HepG2 (cell line): ENCODE measurements around the gene ZNF341. TPM values are rescaled to one million over a fixed set of nuclear protein-coding genes. Genes with fewer than 3 reads are reported as not detected.

Experiments
- ATAC-seq: fragments of 200-7000 bp; cut with Tn5 transposase; 3 replicates; pipeline ENCODE4 v1.9.1; 2020; ENCODE audit warnings: mild to moderate bottlenecking, moderate library complexity
- BruUV-seq: library from RNA; stranded (reverse); fragments of 400-500 nt; replicated peaks from 2 replicates; lab custom pipeline; 2021; lab: Mats Ljungman, UMichigan
- CTCF ChIA-PET: fragments of 300-600 bp; formaldehyde crosslinking; extraction: SDS; loops from one replicate; lab custom pipeline; 2021; ENCODE audit warnings: low total read pairs, inconsistent platforms, low intra/inter-chr PET ratio; lab: Yijun Ruan, JAX
- POLR2A ChIA-PET: fragments of 350-600 bp; sonication (Branson Sonifier 250); formaldehyde crosslinking; loops from one replicate; lab custom pipeline; 2020; ENCODE audit warnings: antibody characterized with exemption, inconsistent platforms; lab: Yijun Ruan, JAX
- DNase-seq: peaks from one replicate; pipeline ENCODE4 v3.0.0-alpha.2; 2015; ENCODE audit warnings: low spot score
- FAIRE-seq: peaks from 3 replicates; lab custom pipeline; 2011; peaks lifted over from hg19 to GRCh38; lab: Jason Lieb, UNC
- H2AFZ ChIP-seq: one replicate; pipeline ENCODE4 v1.6.1; 2011; ENCODE audit warnings: low read length, inconsistent platforms
- H3K27ac ChIP-seq: fragments of 300-600 bp; 3 replicates; pipeline ENCODE4 v1.8.0; 2011; ENCODE audit warnings: mixed run types, mild to moderate bottlenecking, mixed read lengths, low read length, inconsistent platforms; ENCODE audit not compliant: insufficient read depth; ENCODE audit errors: extremely low read length
- H3K27me3 ChIP-seq, 2 experiments: fragments of 200-600 bp in 1 of 2; 2 replicates in 1 of 2; 3 replicates in 1 of 2; pipeline versions ENCODE4 v1.6.0 to v1.8.0; 2011; ENCODE audit warnings: low read length in 2 of 2, mild to moderate bottlenecking in 2 of 2, moderate library complexity in 2 of 2, inconsistent platforms in 1 of 2; ENCODE audit not compliant: insufficient read depth in 2 of 2, control insufficient read depth in 1 of 2
- H3K36me3 ChIP-seq, 2 experiments: fragments of 200-600 bp in 1 of 2; replicated peaks in 1 of 2; 2 replicates in 1 of 2; 3 replicates in 1 of 2; pipeline versions ENCODE4 v1.5.1 to v1.8.0; 2011; ENCODE audit warnings: low read length in 2 of 2, inconsistent platforms in 1 of 2; ENCODE audit not compliant: insufficient read depth in 2 of 2, control insufficient read depth in 1 of 2
- H3K4me1 ChIP-seq: 2 replicates; pipeline ENCODE4 v1.5.1; 2012; ENCODE audit warnings: low read length, inconsistent platforms; ENCODE audit not compliant: insufficient read depth
- H3K4me2 ChIP-seq: 2 replicates; pipeline ENCODE4 v1.6.0; 2011; ENCODE audit warnings: low read depth, low read length, inconsistent platforms
- H3K4me3 ChIP-seq, 3 experiments: fragments of 200-600 bp in 1 of 3; sonication (generic), shearing (Covaris generic) in 1 of 3; replicated peaks in 1 of 3; 2 replicates each; pipeline ENCODE4 v1.5.1; 2011 to 2016; ENCODE audit warnings: low read length in 3 of 3, inconsistent platforms in 2 of 3, low read depth in 2 of 3, mild to moderate bottlenecking in 2 of 3, control low read depth in 1 of 3, mixed read lengths in 1 of 3; ENCODE audit not compliant: insufficient read depth in 1 of 3
- H3K79me2 ChIP-seq: one replicate; pipeline ENCODE4 v1.6.1; 2011; ENCODE audit warnings: low read length, inconsistent platforms; ENCODE audit not compliant: insufficient read depth
- H3K9ac ChIP-seq: 2 replicates; pipeline ENCODE4 v1.6.0; 2011; ENCODE audit warnings: mild to moderate bottlenecking, low read depth, low read length, inconsistent platforms; ENCODE audit not compliant: insufficient read depth
- H3K9me3 ChIP-seq: 2 replicates; pipeline ENCODE4 v1.5.1; 2012; ENCODE audit warnings: mild to moderate bottlenecking, low read length
- H4K20me1 ChIP-seq: 2 replicates; pipeline ENCODE4 v1.6.0; 2011; ENCODE audit warnings: inconsistent platforms, mild to moderate bottlenecking, low read length, moderate library complexity; ENCODE audit not compliant: insufficient read depth
- ATF5 ChIP-seq: sonication (generic); formaldehyde crosslinking; IDR thresholded peaks from 2 replicates; pipeline ENCODE4 v1.4.0; 2020; ENCODE audit warnings: mild to moderate bottlenecking, low read depth, missing genetic modification reagents
- DPF2 ChIP-seq: sonication (generic); formaldehyde crosslinking; IDR thresholded peaks from 2 replicates; pipeline ENCODE4 v1.4.0; 2020; ENCODE audit warnings: mild to moderate bottlenecking, low read depth, missing genetic modification reagents, borderline replicate concordance
- EEA1 ChIP-seq: sonication (generic); formaldehyde crosslinking; IDR thresholded peaks from 2 replicates; pipeline ENCODE4 v1.5.1; 2020; ENCODE audit warnings: mild to moderate bottlenecking, missing genetic modification reagents, borderline replicate concordance
- GMEB1 ChIP-seq: sonication (generic); formaldehyde crosslinking; IDR thresholded peaks from 2 replicates; pipeline ENCODE4 v1.5.1; 2020; ENCODE audit warnings: missing genetic modification reagents, mild to moderate bottlenecking, borderline replicate concordance
- MBD4 ChIP-seq: IDR thresholded peaks from 2 replicates; pipeline ENCODE4 v1.6.1; 2012; ENCODE audit warnings: low read length, inconsistent platforms, borderline replicate concordance
- NFKB2 ChIP-seq: sonication (generic); formaldehyde crosslinking; IDR thresholded peaks from 2 replicates; pipeline ENCODE4 v1.4.0; 2020; ENCODE audit warnings: missing genetic modification reagents, borderline replicate concordance
- RORA ChIP-seq: sonication (generic); formaldehyde crosslinking; IDR thresholded peaks from 2 replicates; pipeline ENCODE4 v1.5.0; 2020; ENCODE audit warnings: mild to moderate bottlenecking, missing genetic modification reagents, moderate library complexity
- SIX4 ChIP-seq: sonication (generic); formaldehyde crosslinking; IDR thresholded peaks from 2 replicates; pipeline ENCODE4 v1.4.0; 2020; ENCODE audit warnings: missing genetic modification reagents
- THAP11 ChIP-seq: IDR thresholded peaks from 2 replicates; pipeline ENCODE4 v1.6.1; 2016; ENCODE audit warnings: missing biosample characterization, missing genetic modification reagents
- ZBTB26 ChIP-seq: IDR thresholded peaks from 2 replicates; pipeline ENCODE4 v1.6.1; 2016; ENCODE audit warnings: missing compliant biosample characterization, missing genetic modification reagents, borderline replicate concordance
- ZKSCAN8 ChIP-seq: IDR thresholded peaks from 2 replicates; pipeline ENCODE4 v1.6.1; 2016; ENCODE audit warnings: borderline replicate concordance, missing genetic modification reagents, missing compliant biosample characterization
- ZNF235 ChIP-seq: sonication (generic); formaldehyde crosslinking; IDR thresholded peaks from 2 replicates; pipeline ENCODE4 v1.8.1; 2023; ENCODE audit warnings: mild to moderate bottlenecking, missing genetic modification reagents, borderline replicate concordance
- ZNF574 ChIP-seq: sonication (generic); formaldehyde crosslinking; IDR thresholded peaks from 2 replicates; pipeline ENCODE4 v1.4.0; 2020; ENCODE audit warnings: missing genetic modification reagents
- ZNF629 ChIP-seq: sonication (generic); formaldehyde crosslinking; conservative IDR thresholded peaks from 2 replicates; pipeline ENCODE4 v1.5.0; 2020; ENCODE audit warnings: missing genetic modification reagents
- ZNF878 ChIP-seq: sonication (generic); formaldehyde crosslinking; IDR thresholded peaks from 2 replicates; pipeline ENCODE4 v1.8.1; 2023; ENCODE audit warnings: mild to moderate bottlenecking, missing genetic modification reagents, moderate library complexity
- ZSCAN29 ChIP-seq: sonication (generic); formaldehyde crosslinking; conservative IDR thresholded peaks from 2 replicates; pipeline ENCODE4 v1.4.0; 2020; ENCODE audit warnings: mild to moderate bottlenecking, missing genetic modification reagents
- WGBS: methylation state at CpG from one replicate; pipeline ENCODE4 v1.1.6; 2017; ENCODE audit warnings: low lambda C conversion rate; 5-methylcytosine and 5-hydroxymethylcytosine counted together
- in situ Hi-C: cut with HindIII; loops from 2 replicates; pipeline ENCODE4 v1.10.0; 2017; ENCODE audit warnings: low pct_unique_long_range_greater_than_20kb; ENCODE audit not compliant: extremely low pct_ligation_motif_present
- intact Hi-C: fragments of 100-400 bp; cut with micrococcal nuclease; formaldehyde crosslinking; loops from one replicate; pipeline ENCODE4 v1.10.0; 2022; ENCODE audit not compliant: unreplicated experiment
- polyA plus RNA-seq, 8 experiments: library from polyadenylated mRNA; depleted of rRNA in 3 of 8; stranded (reverse) in 7 of 8; unstranded in 1 of 8; fragments of >200 nt; fragmentation: Illumina TruSeq in 4 of 8; extraction: Trizol in 4 of 8; gene quantifications; 2 replicates each; pipeline versions ENCODE4 v1.2.1 to v1.2.3, GENCODE V29; 2011 to 2016; ENCODE audit warnings: low read depth in 4 of 8, missing spikeins in 1 of 8, mixed read lengths in 1 of 8; ENCODE audit not compliant: insufficient read depth in 1 of 8
- total RNA-seq, 5 experiments: library from RNA; depleted of rRNA; stranded (reverse); fragments of >200 nt; fragmentation: Illumina TruSeq; extraction: Trizol; gene quantifications; 2 replicates each; pipeline ENCODE4 v1.2.3, GENCODE V29; 2016; ENCODE audit warnings: low read depth in 1 of 5

ZNF341 gene
- total and polyA plus RNA-seq, 2 of the 13 experiments (the other 11 are each of a cell fraction or from before 2014, with no cell fraction given): 1.1 to 2.2 TPM

- intact Hi-C loops: loop anchor here (2.0 to 5.0 kb wide), 3 partner anchors 15 to 124 kb away; partner anchors contain the start of gene CHMP4B
- 50% methylated on average over 3 of the region's 3 CpGs for WGBS
- POLR2A ChIA-PET: interaction anchor here (0.7 to 1.2 kb wide), 4 partner anchors 14 to 424 kb away, joined by 3 to 4 read pairs (median 3); partner anchors contain the start of gene EIF2S2
- no peak for TF ChIP-seq ATF5 (CRISPR knock-in tag)
- TF ChIP-seq ZNF574: 0 out of 2 replicates have a peak, but pooled peaks have one; percentile 10
- no peak for TF ChIP-seq SIX4 (CRISPR knock-in tag)
- no peak for TF ChIP-seq ZSCAN29 (CRISPR knock-in tag)
- peak; percentile 35; the same call in 1 of the 2 replicates for TF ChIP-seq ZNF629 (CRISPR knock-in tag)
- peak; percentile 98 for TF ChIP-seq ZKSCAN8
- TF ChIP-seq MBD4: no peak
- TF ChIP-seq RORA (CRISPR knock-in tag): 0 out of 2 replicates have a peak, but pooled peaks have one; percentile 68
- TF ChIP-seq ZNF878: no peak
- no peak for TF ChIP-seq ZBTB26 (CRISPR knock-in tag)
- 0 out of 2 replicates have a peak, but pooled peaks have one; percentile 4 for TF ChIP-seq THAP11 (CRISPR knock-in tag)
- TF ChIP-seq DPF2 (CRISPR knock-in tag): no peak
- 0 out of 2 replicates have a peak, but pooled peaks have one; percentile 49 for TF ChIP-seq EEA1 (CRISPR knock-in tag)
- 0 out of 2 replicates have a peak, but pooled peaks have one; percentile 1 for TF ChIP-seq GMEB1 (CRISPR knock-in tag)
- TF ChIP-seq ZNF235 (CRISPR knock-in tag): no peak
- no peak for TF ChIP-seq NFKB2 (CRISPR knock-in tag)
Observed at GRCh38 chr20:33687993-33688937, 43.5 kb upstream of the ZNF341 start.

More at GRCh38 chr20:33687993-33688937, 43.5 kb upstream of the ZNF341 start:
- H3K4me3 ChIP-seq: peak overlapping the region in 1 of 3 experiments; percentile 1; a peak in 1 of 6 replicates
- no peak for DNase-seq
- no peak for ATAC-seq
- H3K4me2 ChIP-seq: peak overlapping the region; percentile 47
- no peak overlapping the region for H3K27ac ChIP-seq
- FAIRE-seq: no peak
- H3K27me3 ChIP-seq: no peaks in the 10 kb centered on the region
- H3K9me3 ChIP-seq: no peaks in the 10 kb centered on the region
- peaks cover 75% of the 10 kb centered on the region for H3K4me1 ChIP-seq
- CTCF ChIA-PET: no interaction called here
- in situ Hi-C loops: no loop called here
- BruUV-seq: no TSS peak
- peak overlapping the region; percentile 12; the same call in 1 of the 2 replicates for H3K9ac ChIP-seq
- peaks cover 18% of the 10 kb centered on the region for H3K79me2 ChIP-seq
- H3K36me3 ChIP-seq: no peaks in the 10 kb centered on the region
- peak overlapping the region; percentile 23 for H2AFZ ChIP-seq
- no peaks in the 10 kb centered on the region for H4K20me1 ChIP-seq
